GM21515 (cell line): ENCODE results near the gene UNC45A.
"Not testable (repeated sequence)": the region's sequence is repeated elsewhere in the genome, so short reads cannot be mapped to it uniquely, and the experiment has no call there.

ENCODE experiments used
- ATAC-seq: cut with Tn5 transposase; IDR thresholded peaks from one replicate; pipeline ENCODE4 v1.9.1; 2021; ENCODE audit not compliant: unreplicated experiment

UNC45A gene

GRCh38 chr15:90915808-90916440 lies 19.2 kb upstream of the UNC45A start:
- no peak for ATAC-seq

GRCh38 chr15:90916461-90916860 lies 18.6 kb upstream of the UNC45A start:
- ATAC-seq, result no peak

- no peak for ATAC-seq
Measured at GRCh38 chr15:90917569-90917968, 17.5 kb upstream of the UNC45A start.

- no peak for ATAC-seq
Measured at GRCh38 chr15:90918034-90918788, 16.9 kb upstream of the UNC45A start.

GRCh38 chr15:90918835-90919234 lies 16.2 kb upstream of the UNC45A start:
- no peak for ATAC-seq

GRCh38 chr15:90921887-90922286 lies 13.2 kb upstream of the UNC45A start:
- no peak for ATAC-seq

- peak; percentile 76 for ATAC-seq
Measured at GRCh38 chr15:90922712-90923322, 12.3 kb upstream of the UNC45A start.

GRCh38 chr15:90924375-90924774 lies 10.7 kb upstream of the UNC45A start:
- ATAC-seq, result peak; percentile 45

- not testable (repeated sequence) for ATAC-seq
Measured at GRCh38 chr15:90926766-90927165, 8.3 kb upstream of the UNC45A start.

- ATAC-seq, result not testable (repeated sequence)
Measured at GRCh38 chr15:90928106-90928505, 7.0 kb upstream of the UNC45A start.

GRCh38 chr15:90929246-90930019 lies 5.7 kb upstream of the UNC45A start:
- ATAC-seq, result no peak

- ATAC-seq, result no peak
Measured at GRCh38 chr15:90930861-90931574, 4.1 kb upstream of the UNC45A start.

GRCh38 chr15:90931575-90931827 lies 3.6 kb upstream of the UNC45A start:
- ATAC-seq, result no peak

- ATAC-seq, result peak; percentile 45
Measured at GRCh38 chr15:90931828-90932659, 3.0 kb upstream of the UNC45A start, which contains the start of gene HDDC3. Gene HDDC3 (minus strand): TSS chr15:90932549. CDS start chr15:90932540, 9 bp downstream.

GRCh38 chr15:90932660-90932991 lies 2.5 kb upstream of the UNC45A start:
- ATAC-seq, result no peak

- no peak for ATAC-seq
Measured at GRCh38 chr15:90933301-90933700, 1.8 kb upstream of the UNC45A start.

- ATAC-seq, result peak; percentile 0
Measured at GRCh38 chr15:90934256-90934948, 683 bp upstream of the UNC45A start.

GRCh38 chr15:90936823-90937222 lies 1.7 kb downstream of the UNC45A start:
- no peak for ATAC-seq

- ATAC-seq, result no peak
Measured at GRCh38 chr15:90938261-90938660, 3.2 kb downstream of the UNC45A start.

- ATAC-seq, result no peak
Measured at GRCh38 chr15:90939756-90940155, 4.7 kb downstream of the UNC45A start.
